Mammary epithelial cell (primary cell): ENCODE measurements around the gene SNRK.

ENCODE experiments used
- CTCF ChIP-seq, 2 donors: IDR thresholded peaks in 1 of 2; conservative IDR thresholded peaks in 1 of 2; 2 replicates each; pipeline ENCODE4 v1.5.1; 2011 to 2012; ENCODE audit warnings: inconsistent platforms in 2 of 2, low read length in 2 of 2, mild to moderate bottlenecking in 2 of 2, control low read depth in 1 of 2, low read depth in 1 of 2; ENCODE audit not compliant: insufficient read depth in 1 of 2; ENCODE audit errors: extremely low read depth in 1 of 2
- EZH2 ChIP-seq: IDR thresholded peaks from 2 replicates; pipeline ENCODE4 v1.6.1; 2012; ENCODE audit warnings: low read length, inconsistent platforms, borderline replicate concordance

- TF ChIP-seq EZH2 = no peak
- TF ChIP-seq CTCF (conservative IDR thresholded peaks at IDR 0.05 in 1 of 2, IDR thresholded peaks at IDR 0.05 in 1 of 2; ENCODE audit: extremely low read depth in 1 of 2, insufficient read depth in 1 of 2, low read depth in 1 of 2, low read length in 2 of 2) = no peak
Observed at GRCh38 chr3:43262194-43262593, 24.1 kb upstream of the SNRK start.
